HG02798 (cell line): ENCODE measurements around the gene WEE1.
A peak's percentile ranks its signal among the peaks of the same experiment; 100 is the strongest.
"Not testable (repeated sequence)": the region's sequence is repeated elsewhere in the genome, so short reads cannot be mapped to it uniquely, and the experiment has no call there.

Experiments used
- ATAC-seq: cut with Tn5 transposase; IDR thresholded peaks from one replicate; pipeline ENCODE4 v1.9.1; 2021; ENCODE audit warnings: mild to moderate bottlenecking; ENCODE audit not compliant: unreplicated experiment, poor library complexity

Gene WEE1

DNA sequence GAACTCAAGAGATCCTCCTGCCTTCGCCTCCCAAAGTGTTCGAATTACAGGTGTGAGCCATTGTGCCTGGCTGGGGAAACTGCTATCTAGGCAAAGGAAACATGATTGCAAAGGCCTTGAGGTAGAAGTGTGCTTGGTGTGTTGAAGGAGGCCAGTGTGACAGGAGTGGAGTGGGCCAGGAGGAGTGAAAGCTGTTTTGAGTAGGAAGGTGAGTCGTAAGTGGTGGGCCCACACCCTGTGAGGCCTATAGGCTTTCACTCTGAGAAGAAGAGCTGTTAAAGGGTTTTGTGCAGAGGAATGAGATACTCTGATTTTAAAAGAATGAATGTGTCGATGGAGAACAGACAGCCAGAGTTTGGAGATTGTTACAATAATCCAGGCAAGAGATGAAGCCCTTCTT lies 43.4 kb downstream of the WEE1 start:
- ATAC-seq = no peak

- no peak for ATAC-seq
These were observed 44.5 kb downstream of the WEE1 start for GRCh38 chr11:9617940-9618339.

- ATAC-seq = no peak
These were observed 45.5 kb downstream of the WEE1 start for GRCh38 chr11:9619004-9619403.

DNA sequence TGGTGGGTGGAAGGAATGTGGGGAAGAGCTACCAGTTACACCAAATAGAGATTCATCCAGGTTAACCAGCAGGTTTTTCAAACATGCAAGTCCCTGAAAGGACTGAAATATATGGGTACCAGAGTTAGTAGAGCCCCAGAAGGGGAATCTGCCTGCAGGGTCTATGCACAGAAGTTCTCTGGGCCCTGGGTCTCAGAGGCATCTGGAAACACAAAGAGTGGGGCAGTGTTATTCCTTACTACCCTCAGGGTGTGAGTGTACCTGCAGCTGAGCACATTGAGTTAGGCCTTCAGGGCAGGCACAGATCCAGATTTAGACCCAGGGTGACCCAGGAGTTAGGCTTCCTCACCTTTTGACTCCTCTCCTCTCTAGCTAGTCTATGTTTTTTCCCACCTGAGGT lies 46.5 kb downstream of the WEE1 start:
- no peak for ATAC-seq

DNA sequence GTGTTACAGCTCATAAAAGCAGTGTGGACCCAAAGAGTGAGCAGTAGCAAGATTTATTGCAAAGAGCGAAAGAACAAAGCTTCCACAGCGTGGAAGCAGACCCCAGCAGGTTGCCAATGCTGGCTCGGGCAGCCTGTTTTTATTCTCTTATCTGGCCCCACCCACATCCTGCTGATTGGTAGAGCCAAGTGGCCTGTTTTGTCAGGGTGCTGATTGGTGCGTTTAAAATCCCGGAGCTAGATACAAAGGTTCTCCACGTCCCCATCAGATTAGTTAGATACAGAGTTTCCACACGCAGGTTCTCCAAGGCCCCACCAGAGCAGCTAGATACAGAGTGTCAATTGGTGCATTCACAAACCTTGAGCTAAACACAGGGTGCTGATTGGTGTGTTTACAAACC lies 48.9 kb downstream of the WEE1 start:
- ATAC-seq = not testable (repeated sequence)

DNA sequence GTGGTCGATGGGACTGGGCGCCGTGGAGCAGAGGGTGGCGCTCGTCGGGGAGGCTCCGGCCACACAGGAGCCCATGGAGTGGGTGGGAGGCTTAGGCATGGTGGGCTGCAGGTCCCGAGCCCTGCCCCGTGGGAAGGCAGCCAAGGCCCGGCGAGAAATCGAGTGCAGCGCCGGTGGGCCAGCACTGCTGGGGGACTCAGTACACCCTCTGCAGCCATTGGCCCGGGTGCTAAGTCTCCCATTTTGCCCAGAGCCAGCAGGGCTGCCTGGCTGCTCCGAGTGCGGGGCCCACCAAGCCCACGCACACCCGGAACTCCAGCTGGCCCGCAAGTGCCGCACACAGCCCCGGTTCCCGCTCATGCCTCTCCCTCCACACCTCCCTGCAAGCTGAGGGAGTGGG lies 49.6 kb downstream of the WEE1 start:
- ATAC-seq = not testable (repeated sequence)

GRCh38 chr11:9624448-9624847 lies 51.0 kb downstream of the WEE1 start:
- no peak for ATAC-seq

DNA sequence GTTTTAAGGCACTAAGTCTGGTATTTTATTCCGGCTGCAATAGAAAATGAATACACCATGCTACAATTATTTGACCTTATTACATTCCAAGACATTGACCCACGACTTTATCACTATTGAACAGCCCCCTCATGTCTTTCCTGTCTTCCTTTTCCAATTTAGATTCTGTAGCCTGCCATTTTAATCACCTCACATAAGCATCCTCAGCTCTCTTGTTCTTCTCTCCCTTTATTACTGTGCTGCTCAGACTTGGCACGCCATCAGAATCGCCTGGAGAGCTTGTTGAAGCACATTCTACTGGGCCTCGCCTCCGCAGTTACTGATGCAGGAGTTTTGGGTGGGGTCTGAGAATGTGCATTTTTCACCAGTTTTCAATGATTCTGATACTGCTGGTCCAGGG lies 51.7 kb downstream of the WEE1 start:
- ATAC-seq = no peak

- no peak for ATAC-seq
These were observed 52.3 kb downstream of the WEE1 start for GRCh38 chr11:9625728-9626127.

GRCh38 chr11:9626496-9627394 lies 53.3 kb downstream of the WEE1 start:
- ATAC-seq = peak; percentile 48

DNA sequence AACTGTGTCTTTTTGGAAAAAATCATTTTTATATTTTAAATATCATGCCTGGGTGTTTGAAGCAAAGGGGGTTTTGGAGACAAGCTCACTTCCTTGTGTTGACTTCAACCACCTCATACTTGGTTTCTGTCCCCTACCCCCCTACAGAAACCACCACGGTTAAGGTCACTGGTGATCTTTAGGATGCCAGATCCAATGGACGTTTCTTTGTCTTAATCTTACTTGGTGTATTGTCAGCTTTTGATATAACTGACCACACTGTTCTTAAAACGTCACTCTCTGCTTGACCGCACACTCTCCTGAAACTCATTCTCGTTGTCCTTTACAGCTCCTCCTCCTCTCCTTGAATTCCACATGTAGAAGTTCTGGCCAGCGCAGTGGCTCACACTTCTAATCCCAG lies 55.6 kb downstream of the WEE1 start:
- ATAC-seq = no peak

DNA sequence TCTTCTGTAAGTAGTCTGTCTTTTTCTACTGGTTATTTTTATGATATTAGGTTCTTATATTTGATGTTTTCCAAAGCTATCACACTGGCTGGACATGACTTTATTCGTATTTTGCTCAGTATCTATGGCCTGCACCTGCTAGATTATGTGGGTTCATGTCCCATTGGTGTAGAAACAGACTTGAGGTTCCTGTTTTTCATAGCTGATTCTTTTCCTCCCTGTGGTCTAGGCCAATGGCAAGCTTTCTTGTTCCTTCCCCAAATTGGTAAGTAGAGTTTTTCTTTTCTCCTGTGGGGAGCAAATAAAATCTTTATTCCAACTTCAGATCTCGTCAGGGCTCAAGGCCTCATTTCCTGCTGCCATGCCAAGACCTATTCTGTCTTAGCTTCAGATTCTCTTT lies 60.2 kb downstream of the WEE1 start:
- ATAC-seq = no peak

GRCh38 chr11:9636691-9637090 lies 63.2 kb downstream of the WEE1 start:
- ATAC-seq = no peak

DNA sequence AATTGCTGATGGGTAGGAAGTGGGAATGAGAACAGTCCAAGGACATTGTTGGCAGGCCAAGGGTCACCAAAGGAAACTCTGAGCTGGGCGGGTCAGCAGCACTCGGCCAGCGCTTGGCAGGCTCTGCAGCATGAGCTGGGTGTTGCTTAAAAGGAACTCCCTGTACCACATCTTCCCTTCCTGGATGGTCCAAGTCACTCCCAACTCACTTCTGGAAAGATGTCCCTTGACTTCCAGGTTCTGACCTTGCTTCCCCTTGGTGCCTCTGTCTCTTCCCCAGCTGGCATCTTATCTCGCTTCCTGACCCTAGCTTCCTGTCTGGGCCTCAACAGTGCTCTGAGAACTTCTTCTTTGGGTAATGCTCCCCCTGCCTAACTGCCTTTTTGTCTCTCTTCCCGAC lies 65.6 kb downstream of the WEE1 start:
- no peak for ATAC-seq
